Natural killer cell (primary cell): ENCODE measurements around the gene PANX2. TPM values are rescaled to one million over a fixed set of nuclear protein-coding genes. Genes with fewer than 3 reads are reported as not detected.

Experiments
- ATAC-seq, 3 donors: fragments of 150-1000 bp in 2 of 3; fragments of 200-7000 bp in 1 of 3; cut with Tn5 transposase; 1 replicate in 1 of 3; 2 replicates in 2 of 3; pipeline ENCODE4 v1.10.0; 2021; ENCODE audit warnings: mild to moderate bottlenecking in 2 of 3, moderate library complexity in 2 of 3
- DNase-seq, 2 donors: peaks; one replicate each; pipeline versions ENCODE4 v3.0.0 to v3.0.0-alpha.2; 2013 to 2021; ENCODE audit warnings: mixed read lengths in 1 of 2
- H3K27ac ChIP-seq: one replicate; pipeline ENCODE4 v1.5.1; 2013; ENCODE audit warnings: mild to moderate bottlenecking, low read length
- H3K27me3 ChIP-seq: one replicate; pipeline ENCODE4 v1.6.1; 2013; ENCODE audit warnings: low read length; ENCODE audit not compliant: control insufficient read depth, insufficient read depth
- H3K36me3 ChIP-seq: one replicate; pipeline ENCODE4 v1.6.1; 2013; ENCODE audit warnings: low read length; ENCODE audit not compliant: control insufficient read depth, insufficient read depth
- H3K4me1 ChIP-seq: one replicate; pipeline ENCODE4 v1.6.1; 2013; ENCODE audit warnings: low read length; ENCODE audit not compliant: control insufficient read depth, insufficient read depth
- H3K4me3 ChIP-seq: one replicate; pipeline ENCODE4 v1.5.1; 2013; ENCODE audit warnings: low read length
- H3K9me3 ChIP-seq: one replicate; pipeline ENCODE4 v1.6.1; 2013; ENCODE audit warnings: low read length; ENCODE audit not compliant: control insufficient read depth, insufficient read depth
- H3K27ac Mint-ChIP-seq, 2 donors: one replicate each; pipeline ENCODE4 v1.8.0; 2022; ENCODE audit warnings: mild to moderate bottlenecking in 2 of 2, mixed read lengths in 2 of 2, moderate library complexity in 1 of 2
- H3K27me3 Mint-ChIP-seq, 2 donors: one replicate each; pipeline ENCODE4 v1.8.0; 2022; ENCODE audit warnings: low read depth in 2 of 2, mixed read lengths in 2 of 2
- H3K36me3 Mint-ChIP-seq: one replicate; pipeline ENCODE4 v1.8.0; 2022; ENCODE audit warnings: mixed read lengths
- H3K4me1 Mint-ChIP-seq, 2 donors: one replicate each; pipeline ENCODE4 v1.8.0; 2022; ENCODE audit warnings: mixed read lengths in 2 of 2
- H3K4me3 Mint-ChIP-seq: one replicate; pipeline ENCODE4 v1.8.0; 2022; ENCODE audit warnings: mild to moderate bottlenecking, moderate library complexity, mixed read lengths
- H3K9me3 Mint-ChIP-seq, 2 donors: one replicate each; pipeline ENCODE4 v1.8.0; 2022; ENCODE audit warnings: mixed read lengths in 2 of 2
- CTCF ChIP-seq: fragments of 200-600 bp; IDR thresholded peaks from one replicate; pipeline ENCODE4 v1.8.0; 2022; ENCODE audit warnings: antibody characterized with exemption
- WGBS: methylation state at CpG from one replicate; pipeline ENCODE4 v1.1.7; 2013; ENCODE audit warnings: missing lambda C conversion rate; ENCODE audit not compliant: insufficient coverage; 5-methylcytosine and 5-hydroxymethylcytosine counted together
- intact Hi-C: fragments of 100-400 bp; cut with micrococcal nuclease; formaldehyde crosslinking; loops from one replicate; pipeline ENCODE4 v1.14.2; 2022
- total RNA-seq, 4 donors: library from RNA; stranded (reverse); fragments of 120-200 nt in 1 of 4; gene quantifications; one replicate each; pipeline versions ENCODE4 v1.2.3 to v1.2.4, GENCODE V29; 2013 to 2022

The PANX2 gene
- total RNA-seq, 3 donors from 2014 or later (not counting 1 experiment from before 2014, with no cell fraction given): 0.16 to 3.4 (median 0.27) TPM

- Histone ChIP-seq H3K27ac (no peak overlapping the region), H3K4me3 (no peak overlapping the region), H3K27me3 (no peaks in the 10 kb centered on the region), H3K36me3 (no peaks in the 10 kb centered on the region), H3K4me1 (peaks cover 11% of the 10 kb centered on the region), H3K9me3 (no peaks in the 10 kb centered on the region)
- peak; percentile 90 for TF ChIP-seq CTCF
- no peak overlapping the region for H3K27ac Mint-ChIP-seq
- DNase-seq (peak; percentile 71 to 91), ATAC-seq (peak; percentile 91 to 99 (median 96))
- intact Hi-C loops: loop anchor here (1.0 to 5.0 kb wide), 2 partner anchors 43 to 60 kb away; no protein-coding TSS in a partner anchor
- peaks cover 0 to 10% of the 10 kb centered on the region in 2 donors for H3K4me1 Mint-ChIP-seq
- H3K27me3 Mint-ChIP-seq: no peaks in the 10 kb centered on the region
- 26% methylated on average over 22 of the region's 22 CpGs for WGBS
- H3K4me3 Mint-ChIP-seq: no peak overlapping the region
- H3K9me3 Mint-ChIP-seq: no peaks in the 10 kb centered on the region
- H3K36me3 Mint-ChIP-seq: no peaks in the 10 kb centered on the region
Observed at GRCh38 chr22:50148991-50149721, 21.4 kb upstream of the PANX2 start.

GRCh38 chr22:50150161-50151129 lies 20.1 kb upstream of the PANX2 start:
- intact Hi-C loops: no loop called here
- Mint-ChIP-seq H3K4me1 (peaks cover 0 to 10% of the 10 kb centered on the region in 2 donors), H3K4me3 (no peak overlapping the region), H3K27ac (no peak overlapping the region), H3K9me3 (no peaks in the 10 kb centered on the region), H3K27me3 (no peaks in the 10 kb centered on the region), H3K36me3 (no peaks in the 10 kb centered on the region)
- ATAC-seq (no peak), DNase-seq (no peak)
- Histone ChIP-seq H3K4me1 (peaks cover 11% of the 10 kb centered on the region), H3K27ac (no peak overlapping the region), H3K36me3 (no peaks in the 10 kb centered on the region), H3K27me3 (no peaks in the 10 kb centered on the region), H3K9me3 (no peaks in the 10 kb centered on the region), H3K4me3 (no peak overlapping the region)
- no peak for TF ChIP-seq CTCF
- 90% methylated on average over 35 of the region's 35 CpGs for WGBS

GRCh38 chr22:50151571-50152537 lies 18.7 kb upstream of the PANX2 start:
- TF ChIP-seq CTCF: no peak
- H3K27ac ChIP-seq: no peak overlapping the region
- H3K9me3 Mint-ChIP-seq: no peaks in the 10 kb centered on the region
- H3K9me3 ChIP-seq: no peaks in the 10 kb centered on the region
- ATAC-seq (no peak), DNase-seq (no peak)
- no peak overlapping the region for H3K4me3 Mint-ChIP-seq
- no peaks in the 10 kb centered on the region for H3K27me3 Mint-ChIP-seq
- H3K36me3 Mint-ChIP-seq: no peaks in the 10 kb centered on the region
- no peak overlapping the region for H3K27ac Mint-ChIP-seq
- WGBS: 90% methylated on average over 33 of the region's 33 CpGs
- H3K36me3 ChIP-seq: no peaks in the 10 kb centered on the region
- H3K4me1 Mint-ChIP-seq: peaks cover 0 to 6% of the 10 kb centered on the region in 2 donors
- intact Hi-C loops: no loop called here
- no peak overlapping the region for H3K4me3 ChIP-seq
- peaks cover 11% of the 10 kb centered on the region for H3K4me1 ChIP-seq
- H3K27me3 ChIP-seq: no peaks in the 10 kb centered on the region
